ENCODE measurements around the gene FSIP2.
"Not testable (repeated sequence)": the region's sequence is repeated elsewhere in the genome, so short reads cannot be mapped to it uniquely, and the experiment has no call there.

Gene FSIP2

DNA sequence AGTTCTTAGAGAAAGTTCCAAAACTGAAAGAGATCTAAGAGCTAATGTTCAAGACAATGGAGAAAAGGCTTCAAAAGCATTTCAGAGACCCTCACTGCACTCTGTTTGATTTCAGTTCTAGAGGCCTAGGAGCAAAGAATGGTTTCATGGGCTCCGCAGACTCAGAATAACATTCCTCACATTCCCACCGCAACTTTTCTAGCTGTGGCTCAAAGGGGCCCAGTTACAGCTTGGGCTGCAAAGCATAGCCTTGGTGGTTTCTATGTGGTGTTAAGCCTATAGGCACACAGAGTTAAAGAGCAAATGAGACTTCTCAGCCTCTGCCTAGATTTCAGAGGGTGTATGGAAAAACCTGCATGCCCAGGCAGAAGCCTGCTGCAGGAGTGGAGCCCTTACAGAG lies 73.0 kb downstream of the FSIP2 start:
- DNase-seq, result no peak

- no peak for DNase-seq
These were observed 75.1 kb downstream of the FSIP2 start for GRCh38 chr2:185813707-185814106.

GRCh38 chr2:185817991-185818390 lies 79.4 kb downstream of the FSIP2 start:
- DNase-seq, result no peak

DNA sequence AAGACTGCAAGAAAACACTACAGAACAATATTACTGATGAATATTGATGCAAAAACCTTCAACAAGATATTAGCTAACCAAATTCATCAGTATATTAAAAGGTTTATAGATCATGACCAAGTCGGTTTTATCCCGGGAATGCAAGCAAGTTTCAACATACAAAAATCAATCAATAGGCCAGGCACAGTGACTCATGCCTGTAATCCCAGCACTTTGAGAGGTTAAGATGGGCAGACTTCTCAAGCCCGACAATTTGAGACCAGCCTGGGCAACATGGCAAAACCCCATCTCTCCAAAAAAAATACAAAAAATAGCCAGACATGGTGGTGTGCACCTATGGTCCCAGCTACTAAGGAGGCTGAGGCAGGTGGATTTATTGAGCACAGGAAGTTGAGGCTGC lies 82.9 kb downstream of the FSIP2 start:
- no peak for DNase-seq

GRCh38 chr2:185823773-185824172 lies 85.2 kb downstream of the FSIP2 start:
- DNase-seq, result no peak

- no peak for DNase-seq
These were observed 87.0 kb downstream of the FSIP2 start for GRCh38 chr2:185825557-185825956.

GRCh38 chr2:185828326-185828725 lies 89.7 kb downstream of the FSIP2 start:
- no peak for DNase-seq

- DNase-seq, result no peak
These were observed 95.3 kb downstream of the FSIP2 start for GRCh38 chr2:185833864-185834263.

DNA sequence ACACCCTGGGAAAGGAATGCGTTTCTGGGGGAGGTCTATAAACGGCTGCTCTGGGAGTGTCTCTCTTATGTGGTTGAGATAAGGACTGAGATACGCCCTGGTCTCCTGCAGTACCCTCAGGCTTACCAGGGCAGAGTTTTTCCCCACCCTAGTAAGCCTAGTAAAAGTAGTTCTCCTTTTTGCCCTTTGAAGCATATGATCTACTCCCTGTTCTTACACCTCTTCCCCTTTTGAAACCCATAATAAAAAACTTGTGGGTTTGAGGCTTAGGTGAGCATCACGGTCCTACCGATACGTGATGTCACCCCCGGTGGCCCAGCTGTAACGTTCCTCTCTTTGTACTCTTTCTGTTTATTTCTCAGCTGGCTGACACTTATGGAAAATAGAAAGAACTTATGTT lies 97.4 kb downstream of the FSIP2 start:
- DNase-seq, result no peak

DNA sequence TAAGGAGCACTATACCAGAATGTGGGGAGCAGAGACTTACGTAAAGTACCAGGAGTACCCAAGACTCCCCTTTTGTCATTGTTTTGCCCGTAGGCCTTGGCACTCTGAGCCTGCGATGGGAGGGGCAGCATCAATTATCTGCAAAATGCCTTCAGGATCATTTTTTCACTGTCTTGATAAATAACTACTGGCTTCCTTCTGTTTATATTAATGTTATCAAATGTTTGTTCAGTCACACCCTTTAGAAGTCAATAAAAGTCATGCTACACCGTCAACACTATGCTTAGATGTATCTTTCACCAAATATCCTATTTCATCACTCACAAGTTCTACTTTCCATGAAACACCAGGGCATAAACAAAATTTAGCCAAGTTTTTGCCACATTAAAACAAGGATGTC lies 116.3 kb downstream of the FSIP2 start:
- no peak for DNase-seq

DNA sequence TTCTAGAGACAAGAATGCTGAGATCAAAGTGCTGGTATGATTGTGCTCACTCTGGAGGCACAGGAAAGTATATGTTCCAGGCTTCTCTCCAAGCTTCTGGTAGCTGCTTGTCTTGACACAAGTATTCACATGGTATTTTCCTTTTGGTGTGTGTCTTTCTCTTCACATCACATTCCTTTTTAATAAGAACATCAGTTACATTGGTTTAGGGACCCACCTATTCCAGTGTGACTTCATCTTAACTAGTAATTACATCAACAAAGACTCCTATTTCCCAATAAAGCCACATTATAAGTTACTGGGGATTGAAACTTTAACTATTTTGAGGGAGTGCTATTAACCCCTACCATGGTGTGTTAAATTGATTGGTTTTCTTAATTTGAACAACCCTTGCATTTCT lies 119.1 kb downstream of the FSIP2 start:
- DNase-seq, result no peak

GRCh38 chr2:185859506-185859905 lies 120.9 kb downstream of the FSIP2 start:
- no peak for DNase-seq

- DNase-seq, result no peak
These were observed 121.7 kb downstream of the FSIP2 start for GRCh38 chr2:185860321-185860720.

DNA sequence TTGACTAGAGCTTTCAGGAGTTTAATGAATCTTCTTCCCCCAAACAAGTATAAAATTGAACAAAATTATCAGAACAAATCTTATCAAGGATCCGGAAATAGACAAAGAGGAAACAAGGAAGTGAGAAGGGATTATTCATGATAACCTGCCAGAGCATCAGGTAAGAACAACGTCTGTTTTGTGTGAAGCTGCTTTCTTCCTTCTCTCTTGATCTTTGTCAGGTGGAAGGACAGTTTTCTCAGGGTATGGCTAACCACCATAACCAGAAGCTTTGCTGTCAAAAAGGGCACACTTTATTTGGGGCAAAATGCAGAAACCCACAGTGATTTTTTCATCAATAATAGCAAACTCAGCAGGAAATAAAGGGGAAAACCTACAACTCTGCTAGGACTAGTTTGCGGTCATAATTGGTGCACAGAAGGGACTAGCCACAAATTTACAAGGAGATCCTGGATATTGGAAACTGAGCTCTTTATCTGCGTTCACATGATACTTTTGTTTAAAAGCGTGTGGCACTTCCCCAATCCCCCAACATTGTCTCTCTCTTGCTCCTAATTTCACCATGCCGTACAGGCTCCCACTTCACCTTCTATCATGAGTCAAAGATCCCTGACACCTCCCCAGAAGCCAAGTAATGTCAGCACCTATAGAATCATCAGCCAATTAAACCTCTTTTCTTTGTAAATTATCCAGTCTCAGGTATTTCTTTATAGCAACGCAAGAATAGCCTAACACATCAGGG lies 124.2 kb downstream of the FSIP2 start:
- no peak for DNase-seq

DNA sequence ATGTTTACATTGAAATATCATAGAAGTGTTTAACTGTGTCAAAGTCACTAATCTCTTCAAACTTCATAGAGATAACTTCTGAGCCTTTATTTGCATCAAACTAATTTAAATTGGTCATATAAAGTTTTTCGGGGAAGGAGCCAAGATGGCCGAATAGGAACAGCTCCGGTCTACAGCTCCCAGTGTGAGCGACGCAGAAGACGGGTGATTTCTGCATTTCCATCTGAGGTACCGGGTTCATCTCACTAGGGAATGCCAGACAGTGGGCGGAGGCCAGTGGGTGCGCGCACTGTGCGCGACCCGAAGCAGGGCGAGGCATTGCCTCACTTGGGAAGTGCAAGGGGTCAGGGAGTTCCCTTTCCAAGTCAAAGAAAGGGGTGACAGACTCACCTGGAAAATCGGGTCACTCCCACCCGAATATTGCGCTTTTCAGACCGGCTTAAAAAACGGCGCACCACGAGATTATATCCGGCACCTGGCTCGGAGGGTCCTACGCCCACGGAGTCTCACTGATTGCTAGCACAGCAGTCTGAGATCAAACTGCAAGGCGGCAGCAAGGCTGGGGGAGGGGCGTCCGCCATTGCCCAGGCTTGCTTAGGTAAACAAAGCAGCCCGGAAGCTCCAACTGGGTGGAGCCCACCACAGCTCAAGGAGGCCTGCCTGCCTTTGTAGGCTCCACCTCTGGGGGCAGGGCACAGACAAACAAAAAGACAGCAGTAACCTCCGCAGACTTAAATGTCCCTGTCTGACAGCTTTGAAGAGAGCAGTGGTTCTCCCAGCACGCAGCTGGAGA lies 126.1 kb downstream of the FSIP2 start:
- DNase-seq, result not testable (repeated sequence)

DNA sequence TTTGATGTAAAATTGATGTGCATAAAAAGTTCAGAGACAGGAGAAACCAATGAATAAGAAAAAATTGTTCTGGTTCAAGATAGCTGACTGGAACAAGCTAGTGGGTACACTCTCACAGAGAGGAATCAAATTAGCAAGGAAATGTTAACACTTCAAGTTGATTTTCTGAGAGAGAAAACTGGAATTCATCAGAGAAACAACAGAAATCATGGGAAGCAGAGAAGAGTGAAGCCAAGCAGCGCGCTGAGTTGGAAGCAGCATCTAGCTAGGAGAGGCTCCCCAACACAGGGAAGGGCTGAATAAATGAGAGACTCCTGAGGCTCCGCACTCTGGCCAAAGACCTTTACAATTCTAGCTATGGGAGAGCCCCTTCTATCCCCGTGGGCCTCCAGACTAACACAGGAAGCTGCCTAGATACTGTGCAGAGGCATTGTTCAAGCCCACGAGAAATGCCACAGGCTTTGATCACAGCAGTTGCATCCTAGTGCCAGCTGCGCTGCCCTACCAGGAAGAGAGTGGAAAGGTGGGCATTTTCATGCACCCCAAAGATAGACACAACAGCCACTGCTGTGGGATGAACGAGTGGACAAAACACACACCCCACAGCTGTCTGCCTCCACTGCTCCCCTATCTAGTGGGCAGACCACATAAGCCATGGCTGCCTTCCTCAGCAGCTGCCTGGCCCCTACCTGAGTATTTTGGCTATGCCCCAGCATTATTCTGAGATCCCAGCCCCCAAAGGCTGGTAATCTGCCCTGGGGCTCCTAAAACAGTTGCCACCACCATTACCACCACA lies 136.7 kb downstream of the FSIP2 start:
- no peak for DNase-seq

DNA sequence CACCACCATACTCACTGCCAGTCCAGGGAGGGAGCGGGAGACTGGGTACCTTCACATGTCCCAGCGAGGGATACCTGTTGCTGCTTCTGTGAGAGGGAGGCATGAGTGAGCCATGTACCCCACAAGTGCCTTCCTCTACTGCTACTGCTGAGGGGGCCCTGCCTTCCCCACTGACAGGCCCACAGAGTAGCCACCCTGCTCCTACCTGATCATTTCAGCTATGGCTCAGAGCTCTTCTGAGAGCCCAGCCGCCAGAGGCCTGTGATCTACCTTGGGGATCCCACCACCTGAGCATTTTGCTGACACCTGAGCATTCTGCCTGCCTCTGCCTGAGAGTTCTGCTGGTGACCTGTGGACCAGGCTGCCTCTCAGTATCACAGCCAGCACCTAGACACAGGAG lies 137.6 kb downstream of the FSIP2 start:
- DNase-seq, result no peak

DNA sequence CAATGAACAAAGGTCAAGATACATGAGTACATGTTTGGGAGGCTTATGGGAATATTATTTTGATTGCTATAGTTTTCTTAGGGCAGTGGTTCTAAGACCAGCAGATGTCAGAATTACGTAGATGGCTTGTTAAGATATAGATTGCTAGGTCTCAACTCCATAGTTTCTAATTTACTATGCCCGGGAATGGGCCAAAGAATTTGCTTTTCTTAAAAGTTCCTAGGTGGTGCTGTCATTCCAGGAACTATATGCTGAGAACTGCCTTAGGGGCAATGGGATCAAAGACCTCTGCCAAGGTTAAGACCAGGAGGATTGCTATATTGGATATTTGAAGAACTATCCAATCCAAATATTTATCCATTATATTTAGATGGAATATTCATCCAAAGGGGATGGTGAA lies 141.8 kb downstream of the FSIP2 start:
- no peak for DNase-seq

Data from NCI-H1436 treated with DMSO at 0.1 percent for 48 hours (cell line).